CD4-positive, alpha-beta T cell treated with Interleukin-17A for 4 hours (primary cell): ENCODE measurements around the gene ALDH1B1.
"Not testable (repeated sequence)": the region's sequence is repeated elsewhere in the genome, so short reads cannot be mapped to it uniquely, and the experiment has no call there.

Experiments
- DNase-seq: peaks from one replicate; pipeline ENCODE4 v3.0.0-alpha.2; 2020; ENCODE audit warnings: mixed read lengths

The ALDH1B1 gene

DNA sequence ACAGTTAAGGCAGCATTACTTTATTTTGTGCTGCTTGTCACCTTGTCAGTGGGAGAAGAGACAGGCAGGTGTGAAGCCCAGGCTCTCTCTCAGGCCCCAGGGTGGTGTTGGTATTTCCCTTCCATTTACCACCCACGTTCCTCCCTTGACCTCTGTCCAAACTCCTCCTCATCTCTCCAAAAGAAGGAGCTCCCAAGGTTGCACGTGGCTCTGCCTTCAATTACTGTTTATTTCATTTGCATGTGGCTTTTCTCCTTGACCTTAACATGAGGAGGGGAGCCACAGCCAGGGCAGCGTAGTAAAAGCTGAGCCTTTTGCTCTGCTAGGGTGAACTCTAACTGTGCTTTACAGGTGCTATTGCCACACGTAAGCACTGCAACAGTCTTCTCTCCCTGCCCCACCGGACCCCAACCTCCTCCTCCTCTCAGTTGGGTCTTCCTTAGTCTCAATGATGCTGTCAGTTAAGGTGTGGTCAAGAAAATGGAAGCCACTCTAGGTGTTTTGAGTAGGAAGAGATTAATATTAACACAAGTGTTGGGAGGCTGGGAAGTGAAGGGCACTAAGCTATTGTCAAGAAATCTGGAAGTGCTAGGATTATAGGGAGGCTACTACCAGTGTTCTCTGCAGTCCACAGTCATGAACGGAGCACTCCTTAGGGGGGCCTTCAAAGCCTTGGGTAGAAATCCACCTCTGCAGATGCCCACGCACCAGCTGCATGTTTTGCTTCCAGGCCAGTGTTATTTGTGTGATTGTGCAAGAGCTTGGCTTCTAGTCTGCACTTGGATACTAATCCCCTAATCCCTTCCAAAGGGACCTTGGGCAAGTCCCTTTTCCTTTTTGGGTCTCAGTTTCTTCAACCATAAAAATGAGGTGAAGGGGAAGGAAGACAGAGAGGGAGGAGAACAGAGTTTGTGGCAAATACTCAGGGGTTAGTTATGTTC, 3.9 kb upstream of the ALDH1B1 start:
- no peak for DNase-seq

DNA sequence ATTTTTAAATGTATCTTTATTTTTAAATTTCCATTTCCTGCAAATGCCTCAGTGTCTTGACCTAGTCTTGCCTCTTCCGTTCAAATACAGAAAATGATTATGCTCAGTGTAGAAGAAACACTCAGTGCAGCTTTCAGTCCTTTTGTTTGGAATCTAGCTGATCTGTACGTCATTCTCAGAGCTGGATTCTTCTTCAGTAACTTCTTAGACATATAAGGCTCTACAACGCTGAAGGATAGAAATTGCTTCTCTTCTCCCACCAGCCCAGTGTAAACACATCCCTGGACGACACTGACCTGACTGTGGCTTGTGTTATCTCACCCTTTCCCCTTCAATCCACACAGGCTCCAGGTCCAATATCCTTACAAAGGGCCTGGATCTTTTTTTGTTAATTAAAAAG, 3.2 kb upstream of the ALDH1B1 start:
- DNase-seq: no peak

DNA sequence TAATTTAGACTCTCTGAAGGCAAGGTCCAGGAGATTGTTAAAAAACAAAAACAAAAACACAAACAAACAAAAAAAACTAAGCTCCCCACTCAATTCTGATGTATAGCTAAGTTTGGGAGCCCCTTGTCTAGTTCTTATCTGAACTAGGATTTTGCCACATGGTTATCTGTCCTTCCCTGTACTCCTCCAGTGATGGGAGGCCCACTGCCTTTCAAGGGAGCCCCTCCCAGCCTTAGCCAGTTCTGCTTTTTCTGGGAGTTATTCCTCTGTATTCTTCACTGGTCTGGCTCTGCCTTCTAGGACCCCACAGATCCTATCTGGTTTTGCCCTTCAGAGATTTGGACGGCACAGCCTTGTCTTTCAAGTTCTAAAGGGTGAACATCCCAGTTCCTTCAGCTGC, 2.1 kb upstream of the ALDH1B1 start:
- DNase-seq: no peak

DNA sequence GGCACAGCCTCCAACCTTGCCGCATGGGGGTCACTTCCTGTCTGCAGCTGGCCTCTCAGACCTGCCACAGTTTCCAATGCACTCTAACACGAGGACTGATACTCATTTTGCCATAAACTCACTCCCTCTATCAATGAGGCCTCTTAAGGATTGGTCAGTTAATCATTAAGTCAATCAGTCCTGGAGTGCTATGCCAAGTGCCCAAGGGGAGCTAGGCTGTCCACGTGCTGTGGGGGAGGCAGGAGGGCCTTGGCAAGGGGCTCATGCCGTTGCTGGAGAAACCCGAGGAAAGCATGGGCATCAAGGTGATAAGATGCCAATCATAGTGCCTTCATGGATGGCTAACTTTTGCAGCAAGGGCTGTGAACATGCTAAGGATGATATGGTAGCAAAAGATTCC, 1.7 kb upstream of the ALDH1B1 start:
- no peak for DNase-seq

DNA sequence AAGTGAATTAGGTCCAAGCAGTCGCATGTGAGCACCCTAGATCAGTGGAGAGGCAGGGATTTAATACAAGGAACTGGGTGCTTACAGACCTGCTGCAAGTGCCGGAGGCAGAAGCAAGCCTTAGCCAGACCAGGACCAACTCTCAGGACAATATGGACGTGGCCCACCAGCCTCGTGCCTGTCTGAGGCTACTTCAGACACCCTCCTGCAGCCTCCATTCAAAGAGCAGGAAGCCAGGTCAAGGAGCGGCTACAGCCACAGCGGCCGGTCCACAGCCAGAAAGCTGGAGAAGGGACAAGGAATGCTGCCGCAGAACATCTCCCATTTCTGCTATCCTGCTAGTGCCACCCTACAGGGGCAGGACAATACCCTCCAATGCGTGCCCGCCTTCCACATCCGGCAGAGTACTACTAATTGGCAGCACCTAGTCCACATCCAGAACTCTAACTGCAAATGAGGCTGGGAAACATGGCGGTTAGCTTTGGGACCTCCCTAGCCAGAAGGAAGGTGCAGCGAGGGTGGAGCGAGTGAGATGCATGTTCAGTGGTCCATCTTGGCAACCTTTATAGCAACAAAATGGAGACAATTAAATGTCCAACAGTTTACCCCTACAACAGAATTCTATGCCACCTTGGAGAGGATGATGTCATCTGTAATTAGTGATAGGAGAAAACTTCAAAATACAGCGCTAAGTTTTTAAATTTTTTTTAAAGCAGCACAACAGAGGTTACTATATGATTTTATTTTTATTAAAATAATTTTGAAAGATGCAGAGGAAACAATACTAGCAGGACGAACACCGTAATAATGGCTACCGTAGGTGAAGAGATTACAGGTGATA, 1.0 kb upstream of the ALDH1B1 start:
- no peak for DNase-seq

DNA sequence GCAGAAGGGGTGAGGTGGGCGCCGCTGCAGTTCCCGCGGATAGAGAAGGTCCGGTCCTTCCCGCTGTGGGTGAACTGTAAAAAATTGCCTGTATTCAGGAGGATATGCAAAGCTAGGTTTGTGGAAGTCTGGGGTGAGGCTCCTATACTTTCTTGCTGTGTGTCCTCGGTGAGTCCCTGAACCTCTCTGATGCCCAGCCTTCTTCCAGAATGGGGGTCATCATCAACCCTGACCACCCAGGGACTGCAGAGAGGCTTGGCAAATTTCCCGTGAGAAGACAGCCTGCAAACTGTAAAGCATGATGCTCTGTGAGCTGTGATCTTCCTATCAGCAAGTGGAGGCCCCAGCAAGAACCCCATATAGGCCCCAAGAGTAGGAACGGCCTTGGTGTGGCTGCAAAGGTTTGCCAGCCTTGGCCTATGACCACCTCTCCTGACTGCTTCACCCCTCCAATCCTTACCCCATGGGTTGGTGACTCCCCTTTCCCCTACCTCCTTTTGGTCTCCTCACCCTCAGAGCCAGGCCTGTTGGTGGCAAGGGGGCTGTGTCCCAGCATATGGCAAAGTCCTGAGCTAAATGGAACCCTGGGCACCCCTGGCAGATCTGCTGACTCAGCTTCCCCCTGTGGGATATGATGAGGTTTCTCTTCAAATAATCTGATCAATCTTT, 760 bp downstream of the ALDH1B1 start:
- no peak for DNase-seq

DNA sequence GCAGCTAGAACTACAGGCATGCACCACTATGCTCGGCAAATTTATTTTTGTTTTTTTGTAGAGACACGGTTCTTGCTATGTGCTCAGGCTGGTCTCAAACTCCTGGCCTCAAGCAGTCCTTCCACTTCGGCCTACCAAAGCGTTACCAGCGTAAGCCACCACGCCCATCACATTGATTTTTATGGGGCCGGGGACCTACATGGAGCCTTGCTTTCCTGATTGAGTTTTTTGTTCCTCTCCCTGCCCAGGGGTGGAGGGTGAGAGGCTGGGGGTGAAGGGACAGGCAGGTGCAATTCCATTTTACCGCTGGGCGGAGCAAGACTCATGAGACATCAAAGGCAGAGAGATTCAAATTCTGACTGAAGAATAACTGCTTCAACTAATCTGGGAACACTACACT, 1.9 kb downstream of the ALDH1B1 start:
- DNase-seq: no peak

DNA sequence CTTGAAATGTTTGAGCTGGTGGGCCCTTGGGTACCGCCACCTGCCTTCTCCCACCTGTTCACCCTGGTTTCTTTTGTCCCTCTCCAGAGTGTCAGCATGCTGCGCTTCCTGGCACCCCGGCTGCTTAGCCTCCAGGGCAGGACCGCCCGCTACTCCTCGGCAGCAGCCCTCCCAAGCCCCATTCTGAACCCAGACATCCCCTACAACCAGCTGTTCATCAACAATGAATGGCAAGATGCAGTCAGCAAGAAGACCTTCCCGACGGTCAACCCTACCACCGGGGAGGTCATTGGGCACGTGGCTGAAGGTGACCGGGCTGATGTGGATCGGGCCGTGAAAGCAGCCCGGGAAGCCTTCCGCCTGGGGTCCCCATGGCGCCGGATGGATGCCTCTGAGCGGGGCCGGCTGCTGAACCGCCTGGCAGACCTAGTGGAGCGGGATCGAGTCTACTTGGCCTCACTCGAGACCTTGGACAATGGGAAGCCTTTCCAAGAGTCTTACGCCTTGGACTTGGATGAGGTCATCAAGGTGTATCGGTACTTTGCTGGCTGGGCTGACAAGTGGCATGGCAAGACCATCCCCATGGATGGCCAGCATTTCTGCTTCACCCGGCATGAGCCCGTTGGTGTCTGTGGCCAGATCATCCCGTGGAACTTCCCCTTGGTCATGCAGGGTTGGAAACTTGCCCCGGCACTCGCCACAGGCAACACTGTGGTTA, 3.3 kb downstream of the ALDH1B1 start:
- no peak for DNase-seq

DNA sequence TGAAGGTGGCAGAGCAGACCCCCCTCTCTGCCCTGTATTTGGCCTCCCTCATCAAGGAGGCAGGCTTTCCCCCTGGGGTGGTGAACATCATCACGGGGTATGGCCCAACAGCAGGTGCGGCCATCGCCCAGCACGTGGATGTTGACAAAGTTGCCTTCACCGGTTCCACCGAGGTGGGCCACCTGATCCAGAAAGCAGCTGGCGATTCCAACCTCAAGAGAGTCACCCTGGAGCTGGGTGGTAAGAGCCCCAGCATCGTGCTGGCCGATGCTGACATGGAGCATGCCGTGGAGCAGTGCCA, 3.8 kb downstream of the ALDH1B1 start:
- no peak for DNase-seq

DNA sequence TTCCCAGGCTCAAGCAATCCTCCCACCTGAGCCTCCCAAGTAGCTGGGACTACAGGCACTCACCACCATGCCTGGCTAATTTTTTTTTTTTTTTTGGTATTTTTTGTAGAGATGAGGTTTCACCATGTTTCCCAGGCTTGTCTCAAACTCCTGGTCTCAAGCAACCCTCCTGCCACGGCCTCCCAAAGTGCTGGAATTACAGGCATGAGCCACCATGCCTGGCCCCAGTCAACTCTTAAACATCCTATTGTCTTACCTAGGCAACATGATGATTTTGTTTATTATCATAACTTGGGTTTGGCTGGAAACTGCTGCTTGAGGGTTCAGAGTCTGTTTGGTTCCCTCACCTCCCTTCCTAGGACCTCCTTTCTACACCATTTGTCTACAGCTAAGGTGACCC, 6.7 kb downstream of the ALDH1B1 start:
- not testable (repeated sequence) for DNase-seq

DNA sequence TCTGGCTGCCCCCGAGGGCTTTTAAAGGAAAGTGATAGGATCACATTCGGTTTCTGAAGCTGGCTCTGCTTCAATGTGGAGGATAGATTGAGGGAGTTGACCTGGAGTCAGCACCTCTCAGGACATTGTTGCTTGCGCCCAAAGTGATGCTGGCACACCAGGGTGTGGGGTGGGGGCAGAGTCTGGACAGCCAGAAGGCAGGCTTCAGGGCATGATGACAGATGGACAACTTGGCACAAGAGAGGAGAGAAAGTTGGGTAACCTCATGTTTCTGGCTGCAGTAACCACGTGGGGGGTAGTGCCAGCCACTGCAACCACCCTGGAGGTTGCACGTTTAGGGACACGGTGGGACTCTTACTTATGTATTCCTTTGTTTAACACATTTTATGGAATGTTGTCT, 9.5 kb downstream of the ALDH1B1 start:
- DNase-seq: no peak

DNA sequence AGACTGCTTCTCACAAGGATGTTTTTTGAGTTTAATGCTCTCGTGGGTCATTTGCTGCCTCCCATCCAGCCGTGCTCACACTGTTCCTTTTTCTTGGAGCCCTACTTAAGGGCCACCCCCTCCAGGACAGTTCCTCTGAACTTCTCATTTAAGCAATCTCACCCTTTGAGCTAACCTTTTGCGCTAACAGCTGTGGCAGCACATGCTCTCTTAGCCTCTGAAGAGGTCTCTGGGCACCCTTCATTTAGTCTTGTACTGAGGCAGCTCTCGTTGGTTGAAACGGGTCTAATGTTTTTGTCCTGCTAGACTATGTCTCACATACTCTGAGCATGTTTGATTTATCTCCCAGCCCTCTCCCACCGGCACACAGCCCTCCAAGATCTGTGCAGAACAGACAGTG, 11.8 kb downstream of the ALDH1B1 start:
- DNase-seq: no peak

DNA sequence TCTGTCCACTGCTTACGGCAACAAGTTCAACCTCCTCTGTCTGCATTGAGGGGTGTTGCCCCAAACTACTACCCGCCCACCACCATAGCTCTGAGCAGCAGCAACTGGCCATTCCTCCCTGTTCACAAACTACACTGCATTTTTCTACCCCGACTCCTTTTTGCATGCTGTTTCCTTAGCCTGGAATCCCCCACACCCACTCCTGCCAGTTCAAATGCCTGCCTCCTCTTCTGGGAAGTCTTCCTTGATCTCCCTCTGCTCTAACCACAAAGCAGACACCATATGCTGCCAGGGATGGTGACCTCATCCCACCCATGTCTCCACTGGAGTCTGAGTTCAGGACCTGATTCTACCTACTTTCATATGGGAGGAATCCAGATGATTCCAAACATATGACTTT, 13.3 kb downstream of the ALDH1B1 start:
- no peak for DNase-seq

DNA sequence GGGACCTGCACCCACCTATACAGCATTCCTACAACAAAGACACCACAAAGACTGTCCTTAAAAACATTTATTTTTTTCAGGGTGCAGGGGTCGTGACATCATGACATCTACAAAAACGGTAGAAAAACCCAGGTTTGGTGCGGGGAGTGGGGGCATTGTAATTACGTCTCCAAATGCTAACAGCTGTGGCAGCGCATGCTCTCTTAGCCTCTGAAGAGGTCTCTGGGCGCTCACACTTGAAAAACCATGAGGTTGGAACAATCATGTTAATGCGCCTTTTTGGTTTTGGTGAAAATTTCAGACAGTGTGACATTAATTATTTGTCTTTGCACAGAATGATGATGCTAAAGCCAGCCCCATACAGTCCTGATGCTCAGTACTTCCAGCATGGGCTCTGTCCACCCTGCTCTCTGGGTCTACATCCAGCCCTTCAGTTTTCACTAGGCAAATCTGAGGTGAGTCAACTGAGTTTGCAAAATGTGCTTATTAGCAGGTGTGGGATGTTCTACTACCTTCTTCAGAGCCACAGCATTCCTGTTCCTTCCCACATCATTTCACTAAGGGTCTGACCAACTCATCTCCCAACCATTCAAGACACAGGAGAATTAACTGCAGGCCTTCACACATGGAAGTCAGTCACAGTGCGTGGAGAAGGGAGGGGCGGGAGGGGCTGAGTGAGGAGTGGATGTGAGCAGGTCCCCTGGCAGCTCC, 14.1 kb downstream of the ALDH1B1 start:
- DNase-seq: no peak

DNA sequence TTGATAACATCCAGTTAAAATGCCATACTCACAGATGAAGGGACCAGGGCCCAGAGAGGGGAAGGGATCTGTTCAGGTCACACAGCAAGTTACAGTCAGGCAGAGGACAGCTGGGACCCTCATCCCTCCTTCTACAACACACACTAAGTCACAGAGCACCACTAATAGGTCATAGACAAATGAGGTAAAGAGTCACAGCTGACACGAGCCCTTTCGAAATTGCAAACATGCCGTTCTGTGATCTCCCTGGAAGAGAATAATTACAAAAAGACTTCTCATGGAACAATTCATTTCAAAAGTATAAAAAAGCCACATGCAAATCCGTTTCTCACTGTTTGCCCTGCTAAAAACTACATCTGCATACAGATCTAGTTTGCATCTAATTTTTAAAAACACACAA, 16.2 kb downstream of the ALDH1B1 start:
- DNase-seq: no peak

DNA sequence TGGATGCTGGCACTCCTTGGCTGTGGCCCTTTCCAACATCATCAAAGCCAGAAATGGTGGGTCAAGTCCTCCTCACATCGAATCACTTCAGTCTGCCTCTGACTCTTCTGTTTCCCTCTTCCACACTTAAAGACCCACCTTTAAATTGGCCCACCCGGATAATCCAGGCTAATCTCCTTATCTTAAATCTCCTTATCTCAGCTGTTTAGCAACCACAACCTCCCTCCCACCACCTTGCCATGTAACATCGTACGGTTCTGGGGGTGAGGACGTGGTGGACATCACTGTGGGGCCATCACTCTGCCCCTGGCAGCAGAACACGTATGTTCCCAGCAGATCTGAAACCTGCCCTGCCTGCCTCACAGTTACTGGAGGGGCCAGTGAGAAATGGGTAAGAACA, 20.2 kb downstream of the ALDH1B1 start:
- DNase-seq: no peak

DNA sequence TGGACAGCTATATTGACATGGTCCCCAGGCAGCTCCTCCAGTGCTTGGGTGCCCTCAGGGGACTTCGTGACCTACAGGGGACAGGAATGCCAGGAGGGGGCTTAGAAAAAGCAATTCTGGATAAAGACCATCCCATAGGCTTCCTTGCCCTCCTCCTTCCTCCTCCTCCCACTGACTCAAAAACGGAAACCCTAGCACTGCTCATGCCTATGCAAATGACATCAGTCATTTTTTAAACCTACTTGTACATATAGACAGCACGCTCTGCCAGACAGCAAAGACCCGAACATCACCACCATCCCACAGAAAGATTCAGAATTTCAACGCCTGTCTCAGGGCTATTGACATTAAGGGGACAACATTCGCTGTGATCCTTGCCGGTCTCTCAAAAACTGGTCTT, 20.8 kb downstream of the ALDH1B1 start:
- DNase-seq: no peak

DNA sequence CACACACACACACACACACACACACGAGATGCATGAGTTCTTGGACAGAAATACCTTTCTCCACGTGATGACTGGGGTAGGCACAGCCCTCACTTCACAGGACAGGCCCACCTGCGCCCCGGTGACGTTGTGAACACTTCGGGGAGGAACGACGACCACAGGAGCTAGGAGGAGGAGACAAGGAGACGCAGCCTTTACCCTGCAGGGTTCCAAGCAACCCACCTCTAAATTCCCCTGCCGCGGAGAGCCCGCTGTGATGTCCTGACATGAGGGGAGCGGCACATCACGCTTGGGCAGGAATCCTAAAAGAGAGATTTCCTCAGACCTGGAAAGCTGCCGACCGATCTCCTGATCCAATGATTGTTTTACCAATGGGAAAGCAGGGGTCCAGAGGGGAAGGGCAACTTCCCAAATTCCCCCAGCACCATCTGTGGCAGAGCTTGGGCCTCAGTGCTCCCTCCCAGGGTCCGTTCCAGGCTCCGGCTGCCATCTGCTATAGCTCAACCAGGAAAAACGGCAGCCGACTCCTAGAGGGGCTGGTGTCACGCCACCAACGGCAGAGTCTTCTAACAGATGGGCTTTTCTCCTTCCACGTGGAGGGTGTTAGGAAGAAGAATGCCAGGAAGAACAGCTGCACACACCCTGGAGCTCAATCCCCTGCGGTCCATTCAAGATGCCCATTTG, 21.7 kb downstream of the ALDH1B1 start:
- no peak for DNase-seq

DNA sequence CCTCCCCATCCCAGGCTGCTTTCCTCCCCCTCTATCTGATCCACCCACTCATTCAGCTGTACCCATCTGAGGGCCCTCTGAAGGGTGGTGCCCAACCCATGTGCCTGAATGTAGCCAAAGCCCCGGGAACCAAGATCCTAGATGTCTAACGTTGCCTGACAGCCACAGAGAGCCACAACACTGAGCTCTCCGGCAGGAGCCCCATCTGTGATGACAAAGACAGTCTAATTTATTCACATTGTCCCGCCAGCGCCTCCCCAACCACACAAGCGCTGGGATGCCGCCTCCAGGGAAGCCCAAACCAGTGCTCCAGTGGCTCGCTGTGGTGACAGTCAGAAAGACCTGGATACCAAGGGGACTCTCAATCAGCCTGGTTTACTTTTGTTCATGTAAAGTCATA, 23.4 kb downstream of the ALDH1B1 start:
- DNase-seq: no peak

DNA sequence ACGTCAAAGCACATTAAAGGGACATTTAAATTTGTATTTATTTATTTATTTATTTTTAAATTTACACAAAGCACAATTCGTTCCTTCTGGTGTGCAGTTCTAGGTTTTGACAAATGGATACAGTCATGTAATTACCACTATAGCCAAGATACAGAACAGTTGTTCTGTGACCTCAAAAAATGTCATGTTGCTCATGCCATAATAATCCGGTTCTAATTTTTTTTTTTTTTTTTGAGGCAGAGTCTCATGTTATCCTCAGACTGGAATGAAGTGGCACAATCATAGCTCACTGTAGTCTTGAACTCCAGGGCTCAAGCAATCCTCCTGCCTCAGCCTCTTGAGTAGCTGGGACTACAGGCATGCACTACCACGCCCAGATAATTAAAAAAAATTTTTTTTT, 24.0 kb downstream of the ALDH1B1 start:
- DNase-seq: no peak
